Bronchial epithelial cell (primary cell): ENCODE data around the gene SCAPER. TPM values are rescaled to one million over a fixed set of nuclear protein-coding genes. Genes with fewer than 3 reads are reported as not detected.

Experiments
- DNase-seq: peaks from one replicate; pipeline ENCODE4 v3.0.0-alpha.2; 2010; ENCODE audit warnings: low read depth
- FAIRE-seq: peaks from 2 replicates; lab custom pipeline; 2011; peaks lifted over from hg19 to GRCh38; lab: Jason Lieb, UNC
- H3K27me3 ChIP-seq: 2 replicates; pipeline ENCODE4 v1.5.1; 2011; ENCODE audit warnings: low read length; ENCODE audit not compliant: control insufficient read depth, insufficient read depth
- H3K36me3 ChIP-seq: 2 replicates; pipeline ENCODE4 v1.5.1; 2011; ENCODE audit warnings: low read length; ENCODE audit not compliant: control insufficient read depth, insufficient read depth
- H3K4me3 ChIP-seq: 2 replicates; pipeline ENCODE4 v1.5.1; 2011; ENCODE audit warnings: mild to moderate bottlenecking, low read depth, low read length, control low read depth
- CTCF ChIP-seq: IDR thresholded peaks from 2 replicates; pipeline ENCODE4 v1.5.1; 2011; ENCODE audit warnings: mild to moderate bottlenecking, moderate library complexity, low read length, control low read depth, inconsistent platforms; ENCODE audit not compliant: insufficient read depth, severe bottlenecking
- total RNA-seq: library from RNA; depleted of rRNA; stranded (reverse); fragments of >200 nt; gene quantifications from 2 replicates; pipeline ENCODE4 v1.2.1, GENCODE V29; 2014

The SCAPER gene
- total RNA-seq, 1 donor from 2014 or later, result 6.3 TPM

DNA sequence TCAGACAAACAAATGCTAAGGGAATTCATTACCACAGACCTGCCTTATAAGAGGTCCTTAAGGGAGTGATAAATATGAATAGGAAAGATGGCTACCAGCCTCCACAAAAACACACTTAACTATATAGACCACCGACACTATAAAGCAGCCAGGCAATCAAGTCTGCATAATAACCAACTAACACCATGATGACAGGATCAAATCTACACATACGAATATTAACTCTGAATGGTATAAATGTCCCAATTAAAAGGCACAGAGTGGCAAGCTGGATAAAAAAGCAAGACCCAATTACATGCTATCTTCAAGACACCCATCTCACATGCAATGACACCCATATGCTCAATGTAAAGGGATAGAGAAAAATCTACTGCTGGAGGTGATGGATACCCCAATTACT, 221.1 kb downstream of the SCAPER start:
- H3K27me3 ChIP-seq, result no peaks in the 10 kb centered on the region
- no peak for TF ChIP-seq CTCF
- no peaks in the 10 kb centered on the region for H3K36me3 ChIP-seq
- FAIRE-seq (no peak), DNase-seq (no peak)
- no peak overlapping the region for H3K4me3 ChIP-seq

GRCh38 chr15:76682833-76683232, 222.3 kb downstream of the SCAPER start:
- H3K27me3 ChIP-seq, result no peaks in the 10 kb centered on the region
- H3K4me3 ChIP-seq, result no peak overlapping the region
- no peaks in the 10 kb centered on the region for H3K36me3 ChIP-seq
- FAIRE-seq (no peak), DNase-seq (no peak)
- TF ChIP-seq CTCF, result no peak

DNA sequence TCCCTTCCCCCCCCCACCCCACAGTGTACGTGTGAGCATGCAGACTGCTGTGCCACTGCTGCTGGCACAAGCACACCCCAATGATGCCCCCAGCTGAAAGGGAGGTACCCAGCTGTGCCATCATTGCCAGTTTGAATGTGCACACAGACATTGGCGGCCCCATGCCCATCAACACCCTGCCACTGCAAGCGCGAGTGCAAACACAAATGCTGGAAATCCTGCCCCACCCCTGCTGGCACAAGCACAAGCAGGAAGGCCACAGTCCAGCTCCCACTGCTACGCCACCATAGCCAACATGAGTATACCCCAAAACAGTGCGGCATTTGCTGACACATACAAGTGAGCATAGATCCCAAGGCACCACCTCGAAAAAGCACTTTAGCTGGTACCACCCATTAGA, 222.9 kb downstream of the SCAPER start:
- DNase-seq (no peak), FAIRE-seq (no peak)
- H3K36me3 ChIP-seq, result no peaks in the 10 kb centered on the region
- no peak overlapping the region for H3K4me3 ChIP-seq
- H3K27me3 ChIP-seq, result no peaks in the 10 kb centered on the region
- no peak for TF ChIP-seq CTCF

- Histone ChIP-seq H3K27me3 (no peaks in the 10 kb centered on the region), H3K36me3 (no peaks in the 10 kb centered on the region), H3K4me3 (no peak overlapping the region)
- no peak for TF ChIP-seq CTCF
- DNase-seq, result no peak
- FAIRE-seq, result no peak
These were observed 226.4 kb downstream of the SCAPER start for GRCh38 chr15:76678766-76679165.

DNA sequence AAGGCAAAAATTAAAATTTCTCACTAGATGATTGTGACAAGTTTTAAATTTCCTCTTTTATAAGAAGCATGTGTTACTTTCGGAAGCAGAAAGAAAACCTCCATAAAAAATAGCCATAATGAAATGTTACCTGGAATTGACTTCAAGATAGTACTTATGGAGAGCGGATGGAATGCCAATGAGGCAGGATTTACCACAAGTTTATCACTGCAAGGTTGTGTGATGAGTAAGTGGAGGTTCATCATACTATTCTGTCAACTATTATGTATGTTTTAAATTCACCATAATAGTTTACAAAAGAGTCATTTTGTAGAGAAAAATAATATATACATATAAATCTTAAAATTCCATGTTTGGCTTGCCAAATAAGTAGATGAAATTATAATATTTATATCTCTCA, 230.3 kb downstream of the SCAPER start:
- FAIRE-seq (no peak), DNase-seq (peak; percentile 29)
- Histone ChIP-seq H3K36me3 (no peaks in the 10 kb centered on the region), H3K27me3 (no peaks in the 10 kb centered on the region), H3K4me3 (no peak overlapping the region)
- no peak for TF ChIP-seq CTCF

GRCh38 chr15:76669521-76670207, 235.5 kb downstream of the SCAPER start:
- Histone ChIP-seq H3K4me3 (no peak overlapping the region), H3K27me3 (no peaks in the 10 kb centered on the region), H3K36me3 (no peaks in the 10 kb centered on the region)
- no peak for FAIRE-seq
- no peak for TF ChIP-seq CTCF
- no peak for DNase-seq
